CD4-positive, CD25-positive, alpha-beta regulatory T cell (primary cell): ENCODE results near the gene CALML4. TPM values are rescaled to one million over a fixed set of nuclear protein-coding genes. Genes with fewer than 3 reads are reported as not detected.
"Not testable (repeated sequence)": the region's sequence is repeated elsewhere in the genome, so short reads cannot be mapped to it uniquely, and the experiment has no call there.

Source experiments
- ATAC-seq, 2 donors: fragments of 150-1000 bp; cut with Tn5 transposase; one replicate each; pipeline ENCODE4 v1.10.0; 2021; ENCODE audit warnings: low read depth in 2 of 2, moderate number of reproducible peaks in 2 of 2, moderate library complexity in 1 of 2
- DNase-seq, 3 donors: peaks; one replicate each; pipeline versions ENCODE4 v3.0.0 to v3.0.0-alpha.2; 2012 to 2022; ENCODE audit warnings: mixed read lengths in 1 of 3
- H3K27ac ChIP-seq: one replicate; pipeline ENCODE4 v1.7.0; 2013; ENCODE audit warnings: mild to moderate bottlenecking, low read length; ENCODE audit not compliant: insufficient read depth, poor library complexity, severe bottlenecking
- H3K27me3 ChIP-seq: one replicate; pipeline ENCODE4 v1.7.0; 2013; ENCODE audit warnings: low read length; ENCODE audit not compliant: control insufficient read depth, insufficient read depth
- H3K36me3 ChIP-seq: one replicate; pipeline ENCODE4 v1.7.0; 2013; ENCODE audit warnings: mild to moderate bottlenecking, low read length, moderate library complexity; ENCODE audit not compliant: control insufficient read depth, insufficient read depth
- H3K4me1 ChIP-seq: 2 replicates; pipeline ENCODE4 v1.7.0; 2013; ENCODE audit warnings: mild to moderate bottlenecking, low read length; ENCODE audit not compliant: insufficient read depth, control insufficient read depth, poor library complexity, severe bottlenecking
- H3K4me3 ChIP-seq: one replicate; pipeline ENCODE4 v1.7.0; 2013; ENCODE audit warnings: low read depth, mild to moderate bottlenecking, low read length, moderate library complexity
- H3K9me3 ChIP-seq, 2 experiments: 1 replicate in 1 of 2; 2 replicates in 1 of 2; pipeline ENCODE4 v1.7.0; 2013; ENCODE audit warnings: low read length in 2 of 2, mild to moderate bottlenecking in 1 of 2, moderate library complexity in 1 of 2; ENCODE audit not compliant: control insufficient read depth in 2 of 2
- H3K27ac Mint-ChIP-seq, 3 donors: one replicate each; pipeline ENCODE4 v1.8.0; 2020 to 2022; ENCODE audit warnings: mild to moderate bottlenecking in 3 of 3, mixed read lengths in 3 of 3, moderate library complexity in 2 of 3
- H3K27me3 Mint-ChIP-seq: one replicate; pipeline ENCODE4 v1.8.0; 2022; ENCODE audit warnings: mild to moderate bottlenecking, mixed read lengths
- H3K36me3 Mint-ChIP-seq: one replicate; pipeline ENCODE4 v1.8.0; 2020; ENCODE audit warnings: mixed read lengths
- H3K4me1 Mint-ChIP-seq, 4 donors: one replicate each; pipeline ENCODE4 v1.8.0; 2020 to 2022; ENCODE audit warnings: mixed read lengths in 4 of 4, mild to moderate bottlenecking in 1 of 4
- H3K4me3 Mint-ChIP-seq, 4 donors: one replicate each; pipeline ENCODE4 v1.8.0; 2020 to 2022; ENCODE audit warnings: mild to moderate bottlenecking in 4 of 4, mixed read lengths in 4 of 4, moderate library complexity in 3 of 4
- H3K9me3 Mint-ChIP-seq, 7 donors: one replicate each; pipeline ENCODE4 v1.8.0; 2020 to 2022; ENCODE audit warnings: mixed read lengths in 7 of 7, mild to moderate bottlenecking in 3 of 7, moderate library complexity in 2 of 7
- polyA plus RNA-seq, 4 donors: library from polyadenylated mRNA; unstranded; fragments of 300-500 nt; fragmentation: Illumina TruSeq; gene quantifications; one replicate each; pipeline ENCODE4 v1.2.3, GENCODE V29; 2021
- total RNA-seq: library from RNA; stranded (reverse); gene quantifications from one replicate; pipeline ENCODE4 v1.2.3, GENCODE V29; 2022

Gene CALML4
- total and polyA plus RNA-seq, 5 donors from 2014 or later, result 0.17 to 3.2 (median 0.78) TPM

DNA sequence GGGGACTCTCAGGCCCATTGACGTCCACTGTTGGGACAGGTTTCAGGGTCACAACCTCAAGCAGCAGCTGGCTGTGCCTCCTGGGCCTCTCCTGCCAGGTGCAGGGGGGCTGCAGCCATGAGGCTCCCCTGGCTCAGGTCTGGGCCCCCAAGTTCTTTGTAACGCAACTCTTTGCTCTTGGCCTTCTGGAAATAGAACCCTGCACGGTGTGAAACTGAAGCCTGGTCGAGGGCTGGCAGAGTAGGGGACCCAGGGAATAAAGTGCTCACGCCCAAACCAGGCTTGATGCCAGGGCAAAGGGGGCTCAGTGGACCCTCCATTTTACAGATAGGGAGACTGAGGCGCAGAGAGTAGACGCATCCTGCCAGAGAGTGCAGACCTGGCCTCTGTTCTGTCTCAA is 771 bp downstream of the CALML4 start:
- Mint-ChIP-seq H3K27ac (no peak overlapping the region), H3K9me3 (peaks cover 0 to 1% (median 0%) of the 10 kb centered on the region in 7 donors), H3K27me3 (no peaks in the 10 kb centered on the region), H3K4me1 (peaks cover 0 to 10% (median 0%) of the 10 kb centered on the region in 4 donors), H3K4me3 (no peak overlapping the region), H3K36me3 (peaks cover 3% of the 10 kb centered on the region)
- no peak for ATAC-seq
- peaks cover 14% of the 10 kb centered on the region for H3K4me1 ChIP-seq
- no peak overlapping the region for H3K4me3 ChIP-seq
- H3K9me3 ChIP-seq, result no peaks in the 10 kb centered on the region
- no peaks in the 10 kb centered on the region for H3K27me3 ChIP-seq
- no peak for DNase-seq
- no peak overlapping the region for H3K27ac ChIP-seq
- no peaks in the 10 kb centered on the region for H3K36me3 ChIP-seq

DNA sequence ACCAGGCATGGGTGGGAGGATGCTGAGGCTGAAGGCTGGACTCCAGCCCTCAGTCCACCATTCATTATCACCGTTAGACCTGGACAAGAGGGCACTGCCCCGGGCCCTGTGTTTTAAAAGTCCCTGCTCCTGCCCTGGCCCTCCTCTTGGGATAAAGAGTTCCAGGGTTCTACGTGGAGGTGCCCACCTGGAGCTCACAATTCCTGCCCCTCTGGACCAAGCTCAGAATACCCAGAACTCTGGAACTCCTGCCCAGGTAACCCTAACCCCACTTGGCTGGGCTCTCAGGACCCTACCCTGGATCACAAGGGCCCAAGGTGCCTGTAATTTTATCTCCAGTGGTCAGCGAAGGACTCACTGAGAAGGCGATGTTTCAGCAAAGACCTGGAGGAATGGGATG is 1.2 kb downstream of the CALML4 start:
- peaks cover 11% of the 10 kb centered on the region for H3K4me1 ChIP-seq
- H3K4me3 ChIP-seq, result no peak overlapping the region
- peaks cover 0 to 10% (median 0%) of the 10 kb centered on the region in 4 donors for H3K4me1 Mint-ChIP-seq
- H3K27ac ChIP-seq, result no peak overlapping the region
- peaks cover 3% of the 10 kb centered on the region for H3K36me3 Mint-ChIP-seq
- no peak overlapping the region for H3K27ac Mint-ChIP-seq
- no peak overlapping the region for H3K4me3 Mint-ChIP-seq
- H3K9me3 Mint-ChIP-seq, result peaks cover 0 to 1% (median 0%) of the 10 kb centered on the region in 7 donors
- H3K36me3 ChIP-seq, result no peaks in the 10 kb centered on the region
- no peaks in the 10 kb centered on the region for H3K9me3 ChIP-seq
- no peak for DNase-seq
- no peaks in the 10 kb centered on the region for H3K27me3 Mint-ChIP-seq
- ATAC-seq, result no peak
- no peaks in the 10 kb centered on the region for H3K27me3 ChIP-seq

DNA sequence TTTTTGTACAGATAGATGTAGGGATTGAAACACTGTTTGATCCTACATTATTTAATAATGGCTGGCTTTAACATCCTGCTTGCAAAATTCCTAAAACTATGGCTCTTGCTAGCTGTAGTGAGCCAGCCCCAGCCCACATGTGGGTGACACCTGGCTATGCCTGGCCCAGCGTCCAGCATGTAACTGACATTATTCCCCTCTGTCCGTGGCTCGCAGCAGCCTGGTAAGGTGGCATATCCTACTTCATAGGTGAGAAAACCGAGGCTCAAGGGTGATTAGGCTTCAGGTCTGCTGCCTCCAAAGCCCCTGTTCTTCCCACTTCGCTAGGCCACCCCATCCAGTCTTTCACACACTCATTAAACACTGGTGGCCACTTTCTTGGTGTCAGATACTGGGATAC is 1.6 kb downstream of the CALML4 start:
- Mint-ChIP-seq H3K9me3 (peaks cover 0 to 1% (median 0%) of the 10 kb centered on the region in 7 donors), H3K4me3 (no peak overlapping the region), H3K27me3 (no peaks in the 10 kb centered on the region)

DNA sequence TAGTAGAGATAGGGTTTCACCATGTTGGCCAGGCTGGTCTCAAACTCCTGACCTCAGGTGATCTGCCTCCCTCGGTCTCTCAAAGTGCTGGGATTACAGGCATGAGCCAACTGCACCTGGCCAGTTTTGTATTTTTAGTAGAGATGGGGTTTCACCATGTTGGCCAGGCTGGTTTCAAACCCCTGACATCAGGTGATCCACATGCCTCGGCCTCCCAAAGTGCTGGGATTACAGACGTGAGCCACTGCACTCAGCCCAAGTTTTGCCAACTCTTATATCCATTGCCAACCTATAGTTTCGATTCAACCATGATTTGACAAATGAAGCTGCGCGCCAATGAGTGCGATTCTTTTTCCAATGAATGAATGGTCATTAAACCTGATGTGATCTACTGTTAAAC is 2.1 kb downstream of the CALML4 start:
- not testable (repeated sequence) for H3K9me3 ChIP-seq, H3K27ac Mint-ChIP-seq, H3K4me3 ChIP-seq, H3K36me3 Mint-ChIP-seq, H3K4me1 Mint-ChIP-seq, H3K4me3 Mint-ChIP-seq, H3K36me3 ChIP-seq, H3K27ac ChIP-seq, ATAC-seq, H3K27me3 ChIP-seq, DNase-seq, H3K4me1 ChIP-seq, H3K9me3 Mint-ChIP-seq, H3K27me3 Mint-ChIP-seq

More for the DNA sequence above, 1.6 kb downstream of the CALML4 start:
- peaks cover 0 to 5% (median 0%) of the 10 kb centered on the region in 4 donors for H3K4me1 Mint-ChIP-seq
- Histone ChIP-seq H3K9me3 (no peaks in the 10 kb centered on the region), H3K4me3 (no peak overlapping the region), H3K27me3 (no peaks in the 10 kb centered on the region), H3K27ac (no peak overlapping the region), H3K36me3 (no peaks in the 10 kb centered on the region), H3K4me1 (peaks cover 7% of the 10 kb centered on the region)
- ATAC-seq, result no peak
- no peak for DNase-seq
- no peak overlapping the region for H3K27ac Mint-ChIP-seq
- peaks cover under 1% of the 10 kb centered on the region for H3K36me3 Mint-ChIP-seq

DNA sequence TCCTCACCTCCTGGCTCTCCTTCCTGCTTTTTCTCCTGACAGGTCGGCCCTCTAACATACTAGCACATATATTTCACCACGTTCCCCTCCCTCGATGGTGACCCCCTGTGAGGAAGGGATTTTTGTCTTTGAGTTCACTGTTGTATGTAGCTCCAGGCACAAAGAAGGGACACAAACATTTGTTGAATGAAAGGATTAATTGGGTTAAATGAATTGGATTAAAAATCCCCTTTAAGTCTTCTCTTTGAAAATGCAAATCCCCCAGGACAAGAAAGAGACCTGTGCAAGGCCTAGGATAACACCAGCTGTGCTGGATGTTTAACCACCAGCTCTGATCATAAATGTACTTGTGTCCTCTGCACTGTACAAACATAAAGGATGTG is 3.3 kb downstream of the CALML4 start:
- Mint-ChIP-seq H3K36me3 (no peaks in the 10 kb centered on the region), H3K27me3 (no peaks in the 10 kb centered on the region), H3K4me1 (peaks cover 0 to 2% (median 1%) of the 10 kb centered on the region in 4 donors), H3K27ac (peak overlapping the region in 2 of 3 donors; percentile 49 to 83), H3K4me3 (no peak overlapping the region), H3K9me3 (no peaks in the 10 kb centered on the region)
- Histone ChIP-seq H3K4me3 (no peak overlapping the region), H3K4me1 (peaks cover 5% of the 10 kb centered on the region), H3K36me3 (no peaks in the 10 kb centered on the region), H3K27ac (no peak overlapping the region), H3K27me3 (no peaks in the 10 kb centered on the region), H3K9me3 (no peaks in the 10 kb centered on the region)
- ATAC-seq, result no peak
- DNase-seq, result no peak

DNA sequence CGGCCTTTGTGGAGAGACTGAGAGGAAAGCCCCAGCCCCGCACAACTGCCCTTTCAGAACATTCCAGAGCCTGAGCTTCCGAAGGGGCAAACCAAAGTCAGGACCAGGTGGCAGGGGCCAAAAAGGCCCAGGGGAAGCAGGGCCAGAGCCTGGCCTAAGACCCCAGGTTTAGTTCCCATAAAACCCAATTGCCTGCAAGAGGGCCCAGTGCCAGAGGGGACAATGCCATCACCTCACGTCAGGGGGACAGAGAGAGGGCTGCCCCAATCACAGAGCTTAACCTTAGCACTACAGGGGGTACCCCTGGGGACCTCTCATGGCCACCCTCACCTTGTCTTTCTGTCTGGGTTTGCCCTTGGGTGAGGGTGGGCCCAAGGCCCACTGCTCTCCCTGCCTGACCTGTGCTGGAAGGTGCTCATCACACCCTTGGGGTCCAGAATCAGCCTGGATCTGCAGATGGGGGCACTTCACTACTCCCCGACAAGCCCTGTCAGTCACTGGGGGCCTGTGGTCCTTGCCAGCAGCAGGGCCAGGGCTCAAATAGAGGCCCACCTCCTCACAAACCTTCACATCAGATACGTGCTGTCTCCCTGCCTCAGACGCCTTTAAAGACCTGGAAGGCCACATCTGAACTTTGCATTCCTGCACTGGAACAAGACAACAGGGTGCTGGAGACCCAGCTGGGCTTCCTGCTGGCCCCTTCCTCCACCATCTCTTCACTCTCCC is 3.8 kb downstream of the CALML4 start:
- Mint-ChIP-seq H3K36me3 (no peaks in the 10 kb centered on the region), H3K4me3 (no peak overlapping the region), H3K27me3 (no peaks in the 10 kb centered on the region), H3K9me3 (no peaks in the 10 kb centered on the region), H3K4me1 (peaks cover 0 to 2% (median 1%) of the 10 kb centered on the region in 4 donors), H3K27ac (peak overlapping the region; percentile 49 to 83 (median 66))
- DNase-seq (no peak), ATAC-seq (no peak)
- Histone ChIP-seq H3K4me3 (no peak overlapping the region), H3K27ac (no peak overlapping the region), H3K9me3 (no peaks in the 10 kb centered on the region), H3K27me3 (no peaks in the 10 kb centered on the region), H3K4me1 (peaks cover 5% of the 10 kb centered on the region), H3K36me3 (no peaks in the 10 kb centered on the region)

DNA sequence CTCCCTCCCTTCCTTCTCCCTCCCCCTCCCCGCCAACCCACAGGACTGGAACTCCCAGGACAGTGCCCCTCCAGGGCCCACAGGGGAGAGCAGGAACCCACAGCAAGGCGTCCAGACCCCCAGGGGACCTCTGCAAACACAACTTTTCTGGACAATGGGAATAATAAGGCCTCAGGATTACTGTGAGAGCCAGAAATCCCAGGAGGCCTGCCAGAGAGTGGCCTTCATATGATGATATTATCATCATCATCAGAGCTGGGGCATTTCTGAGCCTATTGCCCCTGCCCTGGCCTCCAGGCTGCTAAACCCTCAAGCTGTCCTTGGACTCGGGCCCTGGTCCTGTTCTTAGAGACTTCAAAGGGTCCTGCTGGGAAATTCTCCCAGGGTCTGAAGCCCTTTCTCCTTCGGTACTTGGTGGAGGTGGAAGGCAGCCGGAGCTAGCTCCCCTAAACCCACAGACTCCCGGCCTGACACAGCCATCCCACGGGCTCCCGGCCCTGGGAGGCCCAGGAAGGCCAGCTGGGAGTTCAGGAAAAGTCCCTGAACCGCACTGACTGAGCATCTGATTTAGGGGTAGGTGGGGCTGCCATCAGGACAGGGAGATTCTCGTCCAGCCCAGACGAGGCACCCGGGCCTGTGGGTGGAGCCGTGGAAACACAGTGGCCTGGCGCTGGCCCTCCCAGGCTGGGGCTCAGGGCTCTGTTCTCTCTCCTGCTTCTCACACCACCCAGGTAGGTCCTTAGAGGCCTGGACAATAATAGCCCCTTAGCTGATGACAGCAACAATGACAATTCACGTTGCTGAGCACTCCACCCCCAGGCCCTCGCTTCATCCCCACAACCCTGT is 4.9 kb downstream of the CALML4 start:
- Mint-ChIP-seq H3K27me3 (no peaks in the 10 kb centered on the region), H3K4me1 (peaks cover 0 to 2% (median 1%) of the 10 kb centered on the region in 4 donors), H3K27ac (peak overlapping the region in 2 of 3 donors; percentile 15 to 44), H3K4me3 (no peak overlapping the region), H3K9me3 (no peaks in the 10 kb centered on the region), H3K36me3 (peaks cover under 1% of the 10 kb centered on the region)
- Histone ChIP-seq H3K27ac (no peak overlapping the region), H3K4me3 (no peak overlapping the region), H3K4me1 (no peaks in the 10 kb centered on the region), H3K36me3 (no peaks in the 10 kb centered on the region), H3K27me3 (no peaks in the 10 kb centered on the region), H3K9me3 (no peaks in the 10 kb centered on the region)
- no peak for DNase-seq
- ATAC-seq, result no peak
